Left colon (tissue), 2 donors: ENCODE data around the gene NME9. TPM values are rescaled to one million over a fixed set of nuclear protein-coding genes. Genes with fewer than 3 reads are reported as not detected.
"Not testable (repeated sequence)": the region's sequence is repeated elsewhere in the genome, so short reads cannot be mapped to it uniquely, and the experiment has no call there.

Experiments used
- ATAC-seq: fragments of 200-7000 bp; cut with Tn5 transposase; one replicate; pipeline ENCODE4 v1.9.1; 2020; ENCODE audit warnings: mild to moderate bottlenecking, moderate library complexity
- DNase-seq, 2 donors: peaks; one replicate each; pipeline ENCODE4 v3.0.0-alpha.2; 2020
- intact Hi-C, 2 donors: fragments of 100-400 bp; cut with DNase I in 1 of 2; cut with micrococcal nuclease in 1 of 2; formaldehyde crosslinking; loops; one replicate each; pipeline versions ENCODE4 v1.11.2 to v1.14.0; 2022; cut with DNase I, micrococcal nuclease
- long read RNA-seq: library from polyadenylated mRNA; unstranded; transcript quantifications from one replicate; pipeline ENCODE4 v2.0.0, GENCODE V29; 2021
- total RNA-seq, 2 donors: library from RNA; stranded (reverse); fragmentation: NEBNext Ultra II Directional; extraction: Animal tissue kit (Norgen Biotek cat#: 25700); gene quantifications; one replicate each; pipeline ENCODE4 v1.2.1, GENCODE V29; 2021
- donor health status: DM: no; HTN: no; CAD: no.
- donor health status: DM: yes; HTN: yes; CAD: no.

Gene NME9, protein sequence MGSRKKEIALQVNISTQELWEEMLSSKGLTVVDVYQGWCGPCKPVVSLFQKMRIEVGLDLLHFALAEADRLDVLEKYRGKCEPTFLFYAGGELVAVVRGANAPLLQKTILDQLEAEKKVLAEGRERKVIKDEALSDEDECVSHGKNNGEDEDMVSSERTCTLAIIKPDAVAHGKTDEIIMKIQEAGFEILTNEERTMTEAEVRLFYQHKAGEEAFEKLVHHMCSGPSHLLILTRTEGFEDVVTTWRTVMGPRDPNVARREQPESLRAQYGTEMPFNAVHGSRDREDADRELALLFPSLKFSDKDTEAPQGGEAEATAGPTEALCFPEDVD
- under 1 TPM in 1 of 2 donors, not detected in 1; 0.39 TPM for total RNA-seq
- long read RNA-seq, partial matches to known transcripts: 0 of 2 reads
- long read RNA-seq, other reads (novel, unspliced or antisense): 2 of 2 reads

DNA sequence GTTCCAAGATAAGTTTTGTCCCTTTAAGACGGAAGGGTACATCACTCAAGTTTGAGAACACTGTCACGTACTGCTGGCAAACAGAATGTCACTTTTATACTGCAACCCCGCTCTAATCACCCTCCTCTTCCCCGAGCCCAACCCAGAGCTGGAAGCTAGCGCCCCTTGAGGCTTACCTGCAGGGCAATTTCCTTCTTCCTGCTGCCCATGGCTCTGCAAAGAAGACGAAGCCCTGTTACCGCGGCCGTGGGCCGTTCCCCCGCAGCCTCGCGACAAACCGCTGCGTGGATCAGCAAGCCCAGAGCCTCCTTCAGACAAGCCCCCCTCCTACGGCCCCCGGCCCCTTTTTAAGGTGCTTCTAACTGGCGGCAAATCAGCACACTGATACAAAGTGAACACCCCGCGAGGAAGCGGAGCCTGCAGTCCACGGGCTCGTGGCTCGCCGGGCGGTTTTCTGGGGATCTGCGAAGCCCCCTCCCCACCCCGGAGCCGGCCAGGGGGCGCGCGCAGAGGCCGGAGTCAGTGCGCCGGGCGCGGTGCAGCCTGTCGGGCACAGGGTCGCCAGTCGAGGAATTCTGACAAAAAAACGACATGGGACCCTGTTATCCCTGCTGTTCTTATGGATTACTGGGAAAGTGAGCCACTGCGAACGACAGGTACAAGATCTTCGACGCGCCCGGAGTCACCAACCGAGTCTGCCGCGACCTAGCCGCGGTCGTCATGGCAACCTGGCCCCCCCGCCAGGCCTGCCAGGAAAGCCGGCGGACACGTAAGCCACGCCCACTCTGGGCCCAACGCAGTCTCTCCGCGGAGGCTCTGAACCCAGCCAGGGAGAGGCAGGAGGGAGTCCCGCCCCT, at the start of gene NME9:
TSS of gene NME9 (minus strand) at position 725 of the 857 bp plus-strand sequence. CDS start at position 209, 516 bp downstream.
- peak; percentile 93 for ATAC-seq
- DNase-seq: peak; percentile 89 to 91
- intact Hi-C loops: no loop called here

DNA sequence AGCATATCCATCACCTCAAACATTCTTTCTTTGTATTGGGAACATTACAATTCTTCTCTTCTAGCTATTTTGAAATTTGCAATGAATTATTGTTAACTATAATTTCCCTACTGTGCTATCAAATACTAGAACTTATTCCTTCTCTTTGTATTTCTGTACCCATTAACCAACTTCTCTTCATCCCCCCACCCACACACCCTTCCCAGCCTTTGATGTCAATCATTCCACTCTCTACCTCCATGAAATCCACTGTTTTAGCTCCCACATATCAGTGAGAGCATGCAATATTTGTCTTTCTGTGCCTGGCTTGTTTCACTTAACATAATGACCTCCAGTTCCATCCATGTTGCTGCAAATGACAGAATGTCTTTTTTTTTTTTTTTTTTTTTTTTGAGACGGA, 49.3 kb upstream of the NME9 start:
- no peak for ATAC-seq
- intact Hi-C loops: no loop called here
- no peak for DNase-seq

DNA sequence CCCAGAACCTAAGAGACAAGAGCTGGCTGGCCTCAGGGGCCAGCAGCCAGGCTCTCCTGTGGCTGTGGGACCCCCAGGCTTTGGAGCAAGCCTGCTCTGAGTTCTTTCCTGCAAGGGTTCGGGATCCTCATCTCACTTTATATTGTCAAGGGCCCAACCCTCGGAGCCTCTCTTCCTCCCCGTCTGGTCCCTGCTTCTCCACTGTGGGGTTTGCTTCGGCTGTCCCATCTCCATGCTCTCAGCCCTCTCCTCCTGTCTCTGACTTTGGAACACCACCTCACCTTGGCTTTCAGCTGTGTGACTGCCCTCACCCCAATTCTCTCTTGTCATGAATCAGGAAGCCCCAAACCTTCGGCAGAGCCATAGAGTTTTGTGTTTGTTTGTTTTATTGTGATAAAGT, 48.7 kb upstream of the NME9 start:
- ATAC-seq: no peak
- intact Hi-C loops: no loop called here

DNA sequence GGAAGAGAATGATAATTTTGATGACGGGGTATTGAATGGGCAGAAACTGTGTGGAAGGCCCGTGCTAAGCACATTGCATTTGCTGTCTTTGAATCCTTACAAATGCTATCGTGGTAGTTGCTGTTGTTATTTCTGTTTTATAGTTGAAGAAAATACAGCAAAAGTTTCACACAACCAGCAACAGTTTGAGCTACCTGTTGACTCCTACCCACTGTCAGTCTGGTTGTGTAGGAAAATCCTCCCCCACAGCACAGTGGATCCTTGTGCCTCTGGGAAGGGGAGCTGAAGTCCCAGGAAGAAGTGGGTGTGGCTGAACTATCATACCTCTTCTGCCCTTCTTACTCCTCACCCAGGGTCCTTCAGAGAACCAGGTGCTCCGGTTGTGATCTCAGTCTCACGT, 48.2 kb upstream of the NME9 start:
- intact Hi-C loops: no loop called here
- no peak for ATAC-seq
- no peak for DNase-seq

More for the DNA sequence above, 48.7 kb upstream of the NME9 start:
- DNase-seq: no peak

DNA sequence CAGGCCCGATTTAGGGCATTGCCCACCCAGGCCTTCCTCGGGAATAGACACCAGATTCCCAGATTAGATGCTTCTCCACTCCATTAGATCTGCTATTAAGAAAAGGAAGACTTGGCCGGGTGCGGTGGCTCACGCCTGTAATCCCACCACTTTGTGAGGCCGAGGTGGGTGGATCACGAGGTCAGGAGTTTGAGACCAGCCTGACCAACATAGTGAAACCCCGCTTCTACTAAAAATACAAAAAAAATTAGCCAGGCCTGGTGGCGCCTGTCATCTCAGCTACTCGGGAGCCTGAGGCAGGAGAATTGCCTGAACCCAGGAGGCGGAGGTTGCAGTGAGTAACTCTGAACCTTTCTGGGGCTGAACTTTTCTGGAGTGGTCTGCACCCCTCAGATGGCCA, 47.6 kb upstream of the NME9 start:
- DNase-seq, ATAC-seq, intact Hi-C loops: not testable (repeated sequence)

DNA sequence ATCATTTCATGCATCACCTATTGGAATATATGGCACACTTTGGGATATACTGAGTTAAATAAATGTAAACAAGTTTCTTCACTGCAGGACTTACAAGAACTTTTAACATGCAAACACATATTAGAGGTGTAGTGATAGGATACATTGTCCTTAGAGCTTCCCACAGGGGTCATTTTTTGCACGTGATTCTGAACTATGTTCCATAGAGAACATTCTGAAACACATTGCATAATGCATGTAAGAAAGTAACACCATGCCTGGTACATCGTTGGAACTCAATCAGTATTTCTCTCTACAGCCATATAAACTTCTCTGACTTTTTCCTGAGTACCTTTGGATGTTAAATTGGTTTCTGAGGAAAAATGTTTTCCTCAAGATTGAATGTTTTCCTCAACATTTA, 47.0 kb upstream of the NME9 start:
- ATAC-seq: no peak
- no peak for DNase-seq
- intact Hi-C loops: no loop called here

DNA sequence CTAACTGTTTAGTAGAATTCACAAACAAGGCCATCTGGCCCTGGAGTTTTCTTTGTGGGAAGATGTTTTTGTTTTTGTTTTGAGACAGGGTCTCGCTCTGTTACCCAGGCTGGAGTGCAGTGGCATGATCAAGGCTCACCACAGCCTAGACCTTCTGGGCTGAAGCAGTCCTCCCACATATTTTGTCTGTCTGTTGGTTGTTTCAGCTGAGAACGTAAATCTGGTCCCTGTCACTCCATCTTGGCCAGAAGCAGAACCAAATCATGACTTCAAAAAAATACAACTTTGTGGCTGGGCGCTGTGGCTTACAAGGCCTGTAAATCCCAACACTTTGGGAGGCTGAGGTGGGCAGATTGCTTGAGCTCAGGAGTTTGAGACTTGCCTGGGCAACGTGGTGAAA, 45.8 kb upstream of the NME9 start:
- ATAC-seq (no peak), DNase-seq (peak in 1 of 2 donors; percentile 0)
- intact Hi-C loops: no loop called here

DNA sequence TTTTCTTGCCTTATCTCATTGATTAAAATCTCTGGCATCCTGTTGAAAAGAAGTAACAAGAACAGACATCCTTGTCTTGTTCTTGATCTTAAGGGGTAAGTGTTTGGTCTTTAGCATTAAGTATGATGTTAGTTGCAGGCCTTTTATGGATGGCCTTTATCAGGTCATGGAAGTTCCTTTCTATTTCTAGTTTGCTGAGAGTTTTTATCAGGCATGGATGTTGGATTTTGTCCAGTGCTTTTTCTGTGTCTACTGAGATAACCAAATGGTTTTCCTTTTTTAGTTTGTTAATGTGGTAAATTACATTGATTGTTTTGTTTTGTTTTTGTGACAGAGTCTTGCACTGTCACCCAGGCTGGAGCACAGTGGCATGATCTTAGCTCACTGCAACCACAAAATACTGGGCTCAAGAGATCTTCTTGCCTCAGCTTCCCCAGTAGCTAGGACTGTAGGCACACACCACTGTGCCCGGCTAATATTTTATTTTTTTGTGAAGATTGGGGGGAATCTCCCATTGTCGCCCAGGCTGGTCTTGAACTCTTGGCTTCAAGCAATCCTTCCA, 45.0 kb upstream of the NME9 start:
- no peak for DNase-seq
- intact Hi-C loops: no loop called here

DNA sequence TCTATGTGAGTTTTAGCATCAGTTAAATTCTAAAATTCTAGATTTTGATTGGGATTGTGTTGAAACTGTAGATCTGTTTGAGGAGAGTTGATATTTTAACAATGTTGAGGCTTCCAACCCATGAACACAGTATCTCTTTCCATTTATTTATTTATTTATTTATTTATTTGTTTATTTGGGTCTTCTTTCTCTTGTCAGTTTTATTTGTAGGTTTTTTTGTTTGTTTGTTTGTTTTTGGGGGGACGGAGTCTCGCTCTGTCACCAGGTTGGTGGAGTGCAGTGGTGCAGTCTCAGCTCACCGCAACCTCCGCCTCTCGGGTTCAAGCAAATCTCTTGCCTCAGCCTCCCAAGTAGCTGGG, 44.1 kb upstream of the NME9 start:
- no peak for DNase-seq
- intact Hi-C loops: no loop called here
- no peak for ATAC-seq

More for the DNA sequence above, 45.0 kb upstream of the NME9 start:
- no peak for ATAC-seq

DNA sequence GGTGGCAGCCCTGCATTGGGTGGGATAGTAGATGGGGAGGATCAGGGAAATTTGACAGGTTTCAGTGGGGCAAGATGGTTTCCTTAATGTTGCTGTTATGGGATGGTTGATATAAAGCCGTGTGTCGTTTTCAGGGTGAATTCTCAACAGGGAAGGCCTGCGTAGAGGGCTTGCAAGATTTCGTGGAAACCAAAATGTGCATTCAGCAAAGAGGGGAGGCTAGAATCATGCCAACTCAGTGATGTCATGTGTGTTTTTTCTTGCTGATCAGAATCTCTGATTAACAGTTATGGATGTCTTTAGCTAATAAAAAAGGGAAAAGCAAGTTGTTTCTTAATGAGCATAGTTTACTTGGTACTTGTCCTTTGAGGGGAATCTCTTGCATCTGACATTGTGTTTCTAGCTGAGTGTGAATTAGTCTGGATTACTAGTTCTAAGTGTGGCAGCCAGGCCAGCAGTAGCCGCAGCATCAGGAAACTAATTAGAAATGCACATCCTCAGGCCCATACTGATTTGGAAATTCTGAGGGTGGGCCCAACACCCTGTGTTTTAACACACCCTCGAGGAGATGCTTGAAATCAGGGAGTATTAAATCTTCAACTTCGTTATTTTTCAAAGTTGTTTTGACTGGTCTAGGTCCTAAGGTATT, 43.6 kb upstream of the NME9 start:
- peak in 1 of 2 donors; percentile 1 for DNase-seq
- intact Hi-C loops: no loop called here
- no peak for ATAC-seq

DNA sequence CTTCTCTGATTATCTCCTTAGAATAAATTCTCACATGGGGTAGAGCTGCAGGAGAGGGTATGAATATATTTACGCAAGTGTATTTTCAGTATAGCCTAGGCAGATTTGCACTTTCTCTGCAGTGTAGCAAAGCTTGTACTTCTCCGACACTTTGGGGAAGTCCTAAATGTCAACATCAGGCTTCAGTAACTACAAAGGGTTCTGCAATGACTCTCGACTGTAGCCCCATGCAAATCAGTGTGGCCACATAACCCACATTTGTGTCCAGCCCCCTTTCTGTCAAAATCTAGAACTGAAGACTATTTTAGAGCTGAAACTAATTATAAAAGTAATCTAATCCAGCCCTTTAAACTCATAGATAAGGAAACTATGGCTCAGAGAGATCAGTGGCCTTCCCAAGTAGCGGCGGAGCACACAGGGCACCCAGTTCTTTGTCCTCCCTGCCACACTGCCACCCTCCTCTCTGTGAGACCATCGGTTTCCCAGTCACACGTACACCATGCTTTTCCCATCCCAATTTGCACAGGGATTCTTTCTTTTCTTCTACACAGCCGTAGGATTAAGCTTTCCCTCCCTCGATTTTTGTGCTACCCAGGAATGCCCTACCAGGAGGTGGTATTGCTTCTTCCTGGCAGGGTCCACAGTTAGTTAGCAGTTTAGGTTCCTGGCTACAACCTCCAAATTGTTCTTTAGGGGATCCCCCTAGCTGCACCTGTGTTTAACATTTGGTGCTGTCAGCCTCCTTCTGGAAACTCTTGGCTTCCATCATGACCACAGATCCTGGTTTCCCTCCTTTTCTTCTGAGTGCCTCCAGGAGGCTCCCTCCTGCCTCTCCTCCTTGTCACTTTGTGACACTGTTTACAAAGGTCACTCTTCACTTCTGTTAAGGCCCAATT, 41.7 kb upstream of the NME9 start:
- intact Hi-C loops: no loop called here
- DNase-seq (peak in 1 of 2 donors; percentile 3), ATAC-seq (no peak)

DNA sequence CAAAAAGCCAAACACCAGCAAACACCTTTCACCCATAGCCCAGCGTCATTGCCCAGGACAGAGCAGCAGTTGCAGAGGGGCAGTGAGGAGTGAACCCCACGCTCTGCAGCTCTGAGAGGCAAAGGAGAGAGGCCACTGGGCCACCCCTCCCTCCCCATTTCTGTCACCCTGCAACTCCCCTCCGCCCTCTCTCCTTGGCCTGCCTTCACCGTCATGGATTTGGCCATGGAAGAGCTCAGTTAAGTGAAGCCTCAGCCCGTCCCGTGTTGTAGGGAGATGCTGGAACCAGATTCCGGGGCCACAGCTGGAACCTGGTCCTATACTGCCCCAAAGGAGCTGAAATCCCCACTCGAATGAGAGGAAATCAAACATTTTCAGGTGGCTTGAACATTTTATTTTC, 40.7 kb upstream of the NME9 start:
- ATAC-seq (no peak), DNase-seq (peak in 1 of 2 donors; percentile 16)
- intact Hi-C loops: no loop called here

DNA sequence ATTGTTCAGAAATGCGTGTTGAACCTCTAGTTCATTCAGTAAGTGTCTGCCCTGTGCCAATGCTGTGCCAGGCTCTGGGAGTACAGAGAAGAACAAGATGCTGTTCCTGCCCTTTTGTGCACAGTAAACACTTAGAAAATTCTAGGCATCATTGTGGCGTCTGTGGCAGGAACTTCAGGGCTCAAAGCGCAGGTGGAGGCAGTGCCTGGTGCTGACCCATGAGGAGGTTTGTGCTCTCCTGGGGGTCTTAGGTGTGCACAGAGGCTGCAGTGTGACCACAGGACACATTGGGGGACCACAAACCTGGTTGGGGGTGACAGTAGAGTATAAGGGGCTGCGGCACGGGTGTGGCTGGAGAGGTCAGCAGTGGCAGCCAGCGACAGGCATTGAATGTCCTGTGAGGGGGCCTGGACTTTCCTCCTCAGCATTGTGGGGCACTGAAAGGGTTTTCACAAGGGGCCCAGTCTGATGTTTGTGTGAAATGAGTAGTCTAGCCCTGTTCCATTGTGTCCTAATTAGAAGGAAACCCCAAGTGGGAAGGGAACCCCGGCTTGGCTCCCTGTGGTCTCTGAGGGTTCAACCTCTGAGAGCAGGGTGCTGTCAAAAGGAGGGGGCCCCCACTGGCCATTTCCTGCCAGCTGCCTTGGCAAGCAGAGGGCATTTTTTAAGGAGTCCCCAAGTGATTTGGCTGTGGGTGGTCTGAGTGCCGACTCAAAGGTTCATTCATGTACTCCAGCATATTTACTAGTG, 39.7 kb upstream of the NME9 start:
- intact Hi-C loops: no loop called here
- peak in 1 of 2 donors; percentile 8 for DNase-seq
- ATAC-seq: no peak

DNA sequence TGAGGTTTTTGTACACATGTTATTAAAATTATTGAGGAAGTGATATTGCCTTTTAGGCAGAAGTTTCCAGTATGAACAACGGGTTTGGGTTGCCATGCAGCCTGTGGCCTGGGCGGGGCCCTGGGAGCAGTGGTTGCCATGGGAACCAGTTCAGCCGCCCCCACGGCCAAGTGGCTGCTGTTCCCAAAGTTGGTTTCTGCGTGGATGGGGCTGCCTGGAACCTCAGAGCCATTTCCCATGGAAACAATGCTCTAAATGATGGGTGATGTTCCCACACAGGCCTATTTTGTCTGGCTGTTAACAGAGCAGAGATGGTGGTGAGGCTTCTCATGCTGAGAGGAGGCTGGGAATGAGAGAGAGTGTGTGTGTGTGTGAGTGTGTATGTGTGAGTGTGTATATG, 38.3 kb upstream of the NME9 start:
- intact Hi-C loops: no loop called here
- DNase-seq (peak in 1 of 2 donors; percentile 29), ATAC-seq (no peak)

DNA sequence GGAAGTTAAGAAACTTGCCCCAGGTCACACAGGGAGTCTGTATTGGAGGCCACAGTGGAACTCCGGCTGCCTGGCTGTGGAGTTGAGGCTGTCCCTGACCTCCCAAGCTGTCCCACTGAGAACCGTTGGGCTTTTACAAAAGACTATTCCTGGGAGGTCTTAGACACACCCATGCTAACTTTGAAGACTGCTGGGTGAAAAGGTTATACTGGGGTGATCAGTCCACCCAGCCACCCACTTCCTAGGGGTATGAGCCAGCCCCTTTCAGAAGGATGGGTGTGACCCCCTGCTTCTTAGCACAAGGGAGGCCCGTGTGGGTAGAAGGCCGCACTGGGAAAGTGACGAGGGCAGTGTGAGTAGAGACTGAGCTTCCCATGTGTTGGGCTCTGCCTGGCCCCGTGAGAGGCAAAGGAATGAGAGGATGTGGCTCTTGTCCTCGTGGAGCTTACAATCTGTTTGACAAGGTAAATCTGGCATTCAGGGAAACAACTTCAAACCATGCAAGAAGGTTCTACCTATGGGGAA, 37.7 kb upstream of the NME9 start:
- ATAC-seq (no peak), DNase-seq (no peak)
- intact Hi-C loops: no loop called here

DNA sequence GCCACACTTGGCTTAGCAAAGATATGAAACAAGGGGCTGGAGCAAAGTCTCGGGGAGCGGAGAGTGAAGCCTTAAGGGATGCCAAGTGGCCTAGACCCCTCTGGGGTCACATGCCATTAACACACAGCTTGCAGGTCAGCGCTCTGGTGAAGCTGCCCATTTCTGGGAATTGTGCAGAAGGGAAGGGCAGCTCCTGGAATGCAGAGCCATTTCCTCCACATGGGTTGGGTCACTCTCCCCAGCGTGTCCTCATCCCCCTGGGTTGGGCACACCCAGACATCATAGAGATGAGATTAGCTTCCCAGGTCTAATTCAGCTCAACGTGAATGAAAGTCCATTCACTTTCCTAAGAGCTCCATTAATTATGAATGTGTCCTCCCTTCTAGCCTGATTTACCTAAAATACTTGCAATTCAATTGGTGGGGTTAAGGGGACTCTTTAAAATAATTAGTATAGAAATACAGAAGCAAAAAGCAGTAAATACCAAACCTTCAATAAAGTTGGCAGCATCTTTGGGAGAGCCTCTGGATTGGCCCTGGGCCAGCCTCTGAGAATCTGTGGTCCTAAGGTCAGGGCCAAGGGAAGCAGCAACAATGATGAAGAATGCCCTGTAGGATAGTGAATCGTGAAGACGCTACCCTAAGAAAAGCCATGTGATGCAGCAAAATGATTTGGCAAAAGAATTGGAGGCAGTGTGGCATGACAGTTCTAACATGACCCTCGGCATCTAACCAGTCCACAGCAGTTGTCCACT, 36.5 kb upstream of the NME9 start:
- ATAC-seq (no peak), DNase-seq (no peak)
- intact Hi-C loops: no loop called here

DNA sequence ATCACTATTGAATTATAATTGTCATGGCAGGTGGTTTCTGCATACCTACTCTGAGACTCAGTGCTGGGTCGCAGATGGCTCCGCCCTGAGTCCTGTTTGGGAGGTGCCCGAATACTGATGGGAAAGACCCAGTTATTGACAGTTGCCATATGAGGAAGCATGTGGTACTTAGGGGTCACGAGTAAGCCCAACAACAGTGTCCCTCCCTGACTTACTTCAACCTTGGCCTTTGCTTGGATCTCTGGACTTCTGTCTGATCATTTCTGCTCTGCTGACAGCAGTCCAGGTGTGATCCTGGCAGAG, 35.6 kb upstream of the NME9 start:
- ATAC-seq (no peak), DNase-seq (no peak)
- intact Hi-C loops: no loop called here
